ENCODE measurements around the gene WIPI1. TPM values are rescaled to one million over a fixed set of nuclear protein-coding genes. Genes with fewer than 3 reads are reported as not detected.

The WIPI1 gene
- total RNA-seq, 1 donor from 2014 or later, result 148 TPM

GRCh38 chr17:68462381-68463210 lies 5.3 kb upstream of the WIPI1 start:
- intact Hi-C loops (cut with DNase I), result loop anchor here (2.0 to 5.0 kb wide), 4 partner anchors 200 to 500 kb away; no protein-coding TSS in a partner anchor
- no peak for DNase-seq (ENCODE audit: low spot score)

- intact Hi-C loops (cut with DNase I), result loop anchor here (5.0 kb wide), 3 partner anchors 259 to 499 kb away; no protein-coding TSS in a partner anchor
- no peak for DNase-seq (ENCODE audit: low spot score)
Measured at GRCh38 chr17:68461589-68461988, 4.3 kb upstream of the WIPI1 start.

GRCh38 chr17:68461122-68461539 lies 3.8 kb upstream of the WIPI1 start:
- intact Hi-C loops (cut with DNase I), result loop anchor here (5.0 kb wide), 3 partner anchors 259 to 499 kb away; no protein-coding TSS in a partner anchor
- DNase-seq (ENCODE audit: low spot score), result no peak

- no peak for DNase-seq (ENCODE audit: low spot score)
- intact Hi-C loops (cut with DNase I), result loop anchor here (5.0 kb wide), 3 partner anchors 258 to 498 kb away; no protein-coding TSS in a partner anchor
Measured at GRCh38 chr17:68460715-68461114, 3.4 kb upstream of the WIPI1 start.

- intact Hi-C loops (cut with DNase I), result loop anchor here (5.0 kb wide), 3 partner anchors 258 to 498 kb away; no protein-coding TSS in a partner anchor
- no peak for DNase-seq (ENCODE audit: low spot score)
Measured at GRCh38 chr17:68460146-68460545, 2.9 kb upstream of the WIPI1 start.

- DNase-seq (ENCODE audit: low spot score), result no peak
- intact Hi-C loops (cut with DNase I), result loop anchor here (5.0 kb wide), 1 partner anchor 212 kb away; the partner anchor contains the start of gene AMZ2
Measured at GRCh38 chr17:68459037-68459639, 1.8 kb upstream of the WIPI1 start.

GRCh38 chr17:68458260-68459036 lies 1.2 kb upstream of the WIPI1 start:
- intact Hi-C loops (cut with DNase I), result loop anchor here (5.0 kb wide), 1 partner anchor 211 kb away; the partner anchor contains the start of gene AMZ2
- no peak for DNase-seq (ENCODE audit: low spot score)

- intact Hi-C loops (cut with DNase I), result loop anchor here (5.0 kb wide), 1 partner anchor 210 kb away; the partner anchor contains the start of gene AMZ2
- DNase-seq (ENCODE audit: low spot score), result peak; percentile 100
Measured at GRCh38 chr17:68457539-68458259, 403 bp upstream of the WIPI1 start.

- intact Hi-C loops (cut with DNase I), result loop anchor here (5.0 kb wide), 1 partner anchor 209 kb away; the partner anchor contains the start of gene AMZ2
Measured at GRCh38 chr17:68456339-68457167, 743 bp downstream of the WIPI1 start.

GRCh38 chr17:68455901-68456338 lies 1.4 kb downstream of the WIPI1 start:
- no peak for DNase-seq (ENCODE audit: low spot score)
- intact Hi-C loops (cut with DNase I), result loop anchor here (5.0 kb wide), 1 partner anchor 209 kb away; the partner anchor contains the start of gene AMZ2

More at GRCh38 chr17:68456339-68457167, 743 bp downstream of the WIPI1 start:
- peak; percentile 87 for DNase-seq (ENCODE audit: low spot score)

GRCh38 chr17:68453991-68454665 lies 3.2 kb downstream of the WIPI1 start:
- no peak for DNase-seq (ENCODE audit: low spot score)
- intact Hi-C loops (cut with DNase I), result no loop called here

GRCh38 chr17:68452724-68453290 lies 4.5 kb downstream of the WIPI1 start:
- DNase-seq (ENCODE audit: low spot score), result no peak
- intact Hi-C loops (cut with DNase I), result no loop called here

GRCh38 chr17:68451670-68452354 lies 5.5 kb downstream of the WIPI1 start:
- intact Hi-C loops (cut with DNase I), result no loop called here

GRCh38 chr17:68450801-68451200 lies 6.5 kb downstream of the WIPI1 start:
- intact Hi-C loops (cut with DNase I), result no loop called here
- DNase-seq (ENCODE audit: low spot score), result no peak

More at GRCh38 chr17:68451670-68452354, 5.5 kb downstream of the WIPI1 start:
- no peak for DNase-seq (ENCODE audit: low spot score)

GRCh38 chr17:68450391-68450790 lies 6.9 kb downstream of the WIPI1 start:
- intact Hi-C loops (cut with DNase I), result no loop called here
- DNase-seq (ENCODE audit: low spot score), result no peak

- intact Hi-C loops (cut with DNase I), result no loop called here
- DNase-seq (ENCODE audit: low spot score), result no peak
Measured at GRCh38 chr17:68449021-68449739, 8.1 kb downstream of the WIPI1 start.
